Gastroesophageal sphincter (tissue), 4 donors: ENCODE data around the gene WDR70. TPM values are rescaled to one million over a fixed set of nuclear protein-coding genes. Genes with fewer than 3 reads are reported as not detected.

Source experiments
- ATAC-seq: fragments of 150-250 bp; one replicate; pipeline ENCODE4 v1.9.1; 2016; ENCODE audit warnings: mild to moderate bottlenecking, moderate library complexity
- H3K27ac ChIP-seq, 4 donors: fragments of 200-600 bp; sonication (generic) in 3 of 4; 1 replicate in 3 of 4; 2 replicates in 1 of 4; pipeline ENCODE4 v1.5.1; 2016 to 2019
- H3K27me3 ChIP-seq: fragments of 200-600 bp; sonication (generic); one replicate; pipeline ENCODE4 v1.5.1; 2019
- H3K36me3 ChIP-seq, 2 donors: fragments of 200-600 bp; sonication (generic); one replicate each; pipeline ENCODE4 v1.5.1; 2019; ENCODE audit warnings: control low read depth in 1 of 2
- H3K4me1 ChIP-seq, 3 donors: fragments of 200-600 bp; sonication (generic); 1 replicate in 2 of 3; 2 replicates in 1 of 3; pipeline ENCODE4 v1.5.1; 2016 to 2019; ENCODE audit warnings: control low read depth in 2 of 3
- H3K4me3 ChIP-seq, 2 donors: fragments of 200-600 bp; sonication (generic); one replicate each; pipeline ENCODE4 v1.5.1; 2019; ENCODE audit warnings: mild to moderate bottlenecking in 1 of 2, moderate library complexity in 1 of 2
- H3K9me3 ChIP-seq, 3 donors: fragments of 200-600 bp; sonication (generic); one replicate each; pipeline ENCODE4 v1.5.1; 2017 to 2019; ENCODE audit warnings: control low read depth in 2 of 3
- CTCF ChIP-seq, 4 experiments: fragments of 200-600 bp in 2 of 4; fragments of 450-650 bp in 2 of 4; sonication (generic) in 1 of 4; IDR thresholded peaks; one replicate each; pipeline ENCODE4 v1.5.1; 2017 to 2019; ENCODE audit warnings: antibody characterized with exemption in 4 of 4, mild to moderate bottlenecking in 2 of 4, moderate library complexity in 2 of 4
- EP300 ChIP-seq: sonication (generic); formaldehyde crosslinking; IDR thresholded peaks from one replicate; pipeline ENCODE4 v1.6.1; 2017; ENCODE audit warnings: antibody characterized with exemption, mild to moderate bottlenecking
- POLR2A ChIP-seq, 2 donors: fragments of 450-650 bp; IDR thresholded peaks; one replicate each; pipeline ENCODE4 v1.6.1; 2017; ENCODE audit warnings: antibody characterized with exemption in 2 of 2, mild to moderate bottlenecking in 2 of 2, moderate library complexity in 1 of 2
- POLR2AphosphoS5 ChIP-seq: sonication (generic); formaldehyde crosslinking; IDR thresholded peaks from one replicate; pipeline ENCODE4 v1.6.1; 2017; ENCODE audit warnings: antibody characterized with exemption
- WGBS, 2 donors: methylation state at CpG; one replicate each; pipeline ENCODE4 v1.1.5; 2018; ENCODE audit warnings: low coverage in 1 of 2; 5-methylcytosine and 5-hydroxymethylcytosine counted together
- total RNA-seq, 4 donors: library from RNA; depleted of rRNA; stranded (reverse); fragments of >200 nt; gene quantifications; one replicate each; pipeline ENCODE4 v1.1.0, GENCODE V29; 2016

Gene WDR70
- total RNA-seq, 4 donors from 2014 or later = 15.5 to 24.3 (median 22.2) TPM

- Histone ChIP-seq H3K27ac (no peak overlapping the region), H3K27me3 (no peaks in the 10 kb centered on the region), H3K4me3 (no peak overlapping the region), H3K4me1 (peaks cover 5 to 69% (median 5%) of the 10 kb centered on the region in 3 donors), H3K9me3 (no peaks in the 10 kb centered on the region), H3K36me3 (no peaks in the 10 kb centered on the region)
- no peak for TF ChIP-seq POLR2AphosphoS5
- no peak for TF ChIP-seq POLR2A (IDR thresholded peaks at IDR 0.05)
- no peak for TF ChIP-seq EP300
- WGBS, 2 donors = 94 to 100% methylated on average over 1 of the region's 1 CpG
- ATAC-seq = no peak
These were observed 285.4 kb downstream of the WDR70 start for GRCh38 chr5:37664551-37664950.

GRCh38 chr5:37665272-37665671, 286.2 kb downstream of the WDR70 start:
- Histone ChIP-seq H3K27me3 (no peaks in the 10 kb centered on the region), H3K9me3 (no peaks in the 10 kb centered on the region), H3K27ac (peak overlapping the region in 3 of 4 donors; percentile 49 to 62 (median 53)), H3K4me3 (no peak overlapping the region), H3K4me1 (peaks cover 5 to 69% (median 5%) of the 10 kb centered on the region in 3 donors), H3K36me3 (no peaks in the 10 kb centered on the region)
- WGBS, 2 donors = 33% methylated on average over 1 of the region's 1 CpG
- no peak for ATAC-seq
- TF ChIP-seq CTCF (IDR thresholded peaks at IDR 0.05) (no peak), EP300 (no peak), POLR2A (IDR thresholded peaks at IDR 0.05) (no peak), POLR2AphosphoS5 (no peak)

DNA sequence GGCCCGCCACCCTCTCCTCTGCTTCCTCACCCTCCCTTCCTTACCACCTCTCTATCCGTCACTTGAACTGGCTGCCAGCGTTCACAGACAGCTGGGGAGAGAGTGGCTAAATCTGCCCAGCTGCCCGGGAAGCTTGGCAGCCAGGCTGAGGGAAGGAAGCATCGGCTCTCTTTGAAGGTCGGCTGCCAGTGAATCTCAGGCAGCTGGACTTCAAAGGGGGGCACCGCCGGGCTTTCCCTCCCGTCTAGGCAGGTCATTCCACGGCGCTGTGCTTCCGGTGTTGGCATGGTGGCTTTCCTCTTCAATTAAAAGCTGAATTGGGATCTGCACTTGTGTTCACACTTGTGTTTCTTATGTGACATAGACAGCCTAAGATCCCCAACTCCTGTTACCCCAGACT, 286.8 kb downstream of the WDR70 start:
- WGBS, 2 donors = 23 to 33% methylated on average over 3 to 7 of the region's 12 CpGs
- no peaks in the 10 kb centered on the region for H3K27me3 ChIP-seq
- TF ChIP-seq EP300 = no peak
- no peak for TF ChIP-seq POLR2AphosphoS5
- no peak for TF ChIP-seq CTCF (IDR thresholded peaks at IDR 0.05)
- TF ChIP-seq POLR2A (IDR thresholded peaks at IDR 0.05) = no peak
- no peaks in the 10 kb centered on the region for H3K9me3 ChIP-seq
- peaks cover 5 to 69% (median 5%) of the 10 kb centered on the region in 3 donors for H3K4me1 ChIP-seq
- no peak overlapping the region for H3K4me3 ChIP-seq
- no peaks in the 10 kb centered on the region for H3K36me3 ChIP-seq
- peak; percentile 50 for ATAC-seq
- peak overlapping the region in 3 of 4 donors; percentile 49 to 62 (median 53) for H3K27ac ChIP-seq

GRCh38 chr5:37667430-37667829, 288.3 kb downstream of the WDR70 start:
- no peaks in the 10 kb centered on the region for H3K9me3 ChIP-seq

DNA sequence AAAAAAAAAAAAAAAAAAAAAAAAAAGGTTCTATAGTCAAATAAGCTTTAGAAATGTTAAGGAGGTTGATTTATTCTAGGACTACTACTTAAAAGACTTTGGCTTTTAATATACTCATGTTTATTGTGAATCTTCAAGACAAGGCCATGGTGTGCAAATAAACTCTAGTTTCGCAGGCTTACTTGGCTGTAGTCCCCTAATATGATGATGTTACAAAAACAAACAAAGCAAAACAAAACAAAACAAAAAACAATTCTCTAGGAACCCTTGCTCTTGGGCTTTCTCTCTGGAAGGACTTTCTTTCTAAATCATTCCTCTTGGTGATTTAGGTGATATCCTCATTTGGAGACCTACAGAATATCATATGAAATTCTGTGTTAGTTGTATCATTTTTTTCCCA, 288.7 kb downstream of the WDR70 start:
- ATAC-seq = no peak
- WGBS, 2 donors = 75 to 91% methylated on average over 1 of the region's 1 CpG
- H3K27me3 ChIP-seq = no peaks in the 10 kb centered on the region
- TF ChIP-seq CTCF (IDR thresholded peaks at IDR 0.05) (no peak), POLR2AphosphoS5 (no peak), EP300 (no peak), POLR2A (IDR thresholded peaks at IDR 0.05) (no peak)
- peak overlapping the region in 2 of 4 donors; percentile 43 to 50 for H3K27ac ChIP-seq
- no peak overlapping the region for H3K4me3 ChIP-seq
- no peaks in the 10 kb centered on the region for H3K36me3 ChIP-seq
- peaks cover 5 to 52% (median 5%) of the 10 kb centered on the region in 3 donors for H3K4me1 ChIP-seq
- no peaks in the 10 kb centered on the region for H3K9me3 ChIP-seq

More at GRCh38 chr5:37667430-37667829, 288.3 kb downstream of the WDR70 start:
- Histone ChIP-seq H3K4me1 (peaks cover 5 to 56% (median 5%) of the 10 kb centered on the region in 3 donors), H3K4me3 (no peak overlapping the region), H3K27ac (no peak overlapping the region), H3K36me3 (no peaks in the 10 kb centered on the region), H3K27me3 (no peaks in the 10 kb centered on the region)
- TF ChIP-seq POLR2AphosphoS5 (no peak), EP300 (no peak), POLR2A (IDR thresholded peaks at IDR 0.05) (no peak), CTCF (IDR thresholded peaks at IDR 0.05) (no peak)
- ATAC-seq = no peak
